Fibroblast of lung (primary cell): ENCODE measurements around the gene MEF2D.

Source experiments
- CTCF ChIP-seq, 2 donors: IDR thresholded peaks in 1 of 2; conservative IDR thresholded peaks in 1 of 2; 1 replicate in 1 of 2; 2 replicates in 1 of 2; pipeline ENCODE4 v1.5.1; 2011 to 2012; ENCODE audit warnings: low read length in 2 of 2, control low read depth in 1 of 2, inconsistent platforms in 1 of 2, low read depth in 1 of 2, mild to moderate bottlenecking in 1 of 2
- EZH2 ChIP-seq: IDR thresholded peaks from 2 replicates; pipeline ENCODE4 v1.5.1; 2012; ENCODE audit warnings: low read length, control low read depth, mild to moderate bottlenecking; ENCODE audit errors: missing control alignments

- TF ChIP-seq EZH2 (no peak), CTCF (conservative IDR thresholded peaks at IDR 0.05 in 1 of 2, IDR thresholded peaks at IDR 0.05 in 1 of 2; ENCODE audit: low read depth in 1 of 2, low read length in 2 of 2) (no peak)
Measured at GRCh38 chr1:156430303-156430702, 70.3 kb downstream of the MEF2D start.
